HCT116 (cell line): ENCODE results near the gene YBX2. TPM values are rescaled to one million over a fixed set of nuclear protein-coding genes. Genes with fewer than 3 reads are reported as not detected.

ENCODE experiments used
- ATAC-seq: fragments of 200-7000 bp; cut with Tn5 transposase; 2 replicates; pipeline ENCODE4 v1.9.1; 2020; ENCODE audit warnings: mild to moderate bottlenecking, moderate library complexity
- BruUV-seq: library from RNA; stranded (reverse); fragments of 400-500 nt; replicated peaks from 2 replicates; lab custom pipeline; 2021; lab: Mats Ljungman, UMichigan
- CTCF ChIA-PET: fragments of 300-600 bp; sonication (Branson Sonifier 250); formaldehyde crosslinking; loops from one replicate; lab custom pipeline; 2021; ENCODE audit warnings: antibody characterized with exemption; lab: Charles Lee
- POLR2A ChIA-PET: fragments of 300-600, 350-600 bp; sonication (Branson Sonifier 250); formaldehyde crosslinking; loops from one replicate; lab custom pipeline; 2021; ENCODE audit warnings: antibody characterized with exemption; lab: Charles Lee
- RAD21 ChIA-PET, 2 experiments: fragments of 300-600 bp; sonication (Branson Sonifier 250); formaldehyde crosslinking; loops; one replicate each; lab custom pipeline; 2023; ENCODE audit warnings: low total read pairs in 2 of 2; ENCODE audit not compliant: uncharacterized antibody in 2 of 2, unreplicated experiment in 2 of 2, low non-redundant PET in 1 of 2; lab: Charles Lee
- DNase-seq: peaks from one replicate; pipeline ENCODE4 v3.0.0-alpha.2; 2010; ENCODE audit warnings: low read depth, low spot score
- H2AFZ ChIP-seq: fragments of 200-600 bp; shearing (Covaris generic), sonication (generic); 2 replicates; pipeline ENCODE4 v1.6.1; 2017; ENCODE audit warnings: low read depth, mixed run types, mixed read lengths, antibody characterized with exemption, low read length; ENCODE audit not compliant: poor library complexity, severe bottlenecking
- H3K27ac ChIP-seq: 2 replicates; pipeline ENCODE4 v1.5.1; 2012; ENCODE audit warnings: low read depth, low read length
- H3K27me3 ChIP-seq: fragments of 200-600 bp; sonication (generic); 2 replicates; pipeline ENCODE4 v1.6.1; 2016; ENCODE audit warnings: mixed run types, low read length, mixed read lengths; ENCODE audit not compliant: insufficient read depth
- H3K36me3 ChIP-seq, 2 experiments: fragments of 200-500 bp in 1 of 2; fragments of 200-600 bp in 1 of 2; sonication (Bioruptor generic) in 1 of 2; sonication (generic) in 1 of 2; 2 replicates each; pipeline versions ENCODE4 v1.5.1 to v1.6.1; 2014 to 2016; ENCODE audit warnings: low read length in 2 of 2, inconsistent platforms in 1 of 2, mixed read lengths in 1 of 2, mixed run types in 1 of 2; ENCODE audit not compliant: insufficient read depth in 2 of 2, control insufficient read depth in 1 of 2
- H3K4me1 ChIP-seq, 2 experiments: fragments of 200-600 bp in 1 of 2; sonication (generic) in 1 of 2; 2 replicates each; pipeline versions ENCODE4 v1.5.1 to v1.6.1; 2012 to 2017; ENCODE audit warnings: low read length in 2 of 2, inconsistent platforms in 1 of 2, mild to moderate bottlenecking in 1 of 2, mixed read lengths in 1 of 2, mixed run types in 1 of 2, moderate library complexity in 1 of 2; ENCODE audit not compliant: insufficient read depth in 2 of 2, control insufficient read depth in 1 of 2
- H3K4me2 ChIP-seq: fragments of 200-600 bp; sonication (generic); 2 replicates; pipeline ENCODE4 v1.6.1; 2017; ENCODE audit warnings: mixed run types, low read length, mixed read lengths
- H3K4me3 ChIP-seq, 2 experiments: fragments of 200-600 bp in 1 of 2; sonication (generic) in 1 of 2; replicated peaks in 1 of 2; 2 replicates each; pipeline ENCODE4 v1.5.1; 2011 to 2016; ENCODE audit warnings: low read length in 2 of 2, control low read depth in 1 of 2, low read depth in 1 of 2, mild to moderate bottlenecking in 1 of 2, mixed read lengths in 1 of 2, mixed run types in 1 of 2
- H3K79me2 ChIP-seq: fragments of 200-600 bp; sonication (generic); 2 replicates; pipeline ENCODE4 v1.6.1; 2017; ENCODE audit warnings: mild to moderate bottlenecking, mixed run types, low read length, moderate library complexity, mixed read lengths; ENCODE audit not compliant: insufficient read depth
- H3K9ac ChIP-seq: fragments of 200-600 bp; sonication (generic); 2 replicates; pipeline ENCODE4 v1.6.1; 2016; ENCODE audit warnings: low read length, mixed read lengths
- H3K9me2 ChIP-seq: fragments of 200-600 bp; sonication (generic), shearing (Covaris generic); 2 replicates; pipeline ENCODE4 v1.6.1; 2017; ENCODE audit warnings: mixed run types, mild to moderate bottlenecking, moderate library complexity; ENCODE audit not compliant: insufficient read depth
- H3K9me3 ChIP-seq, 2 experiments: fragments of 200-500 bp in 1 of 2; fragments of 200-600 bp in 1 of 2; sonication (Bioruptor generic) in 1 of 2; sonication (generic) in 1 of 2; 2 replicates each; pipeline ENCODE4 v1.6.1; 2014 to 2017; ENCODE audit warnings: low read length in 2 of 2, mixed read lengths in 2 of 2, inconsistent platforms in 1 of 2, low read depth in 1 of 2, mild to moderate bottlenecking in 1 of 2, mixed run types in 1 of 2, moderate library complexity in 1 of 2; ENCODE audit not compliant: control insufficient read depth in 1 of 2, insufficient read depth in 1 of 2
- H4K20me1 ChIP-seq: fragments of 200-600 bp; sonication (generic), shearing (Covaris generic); 2 replicates; pipeline ENCODE4 v1.6.1; 2017; ENCODE audit warnings: mixed run types, mild to moderate bottlenecking, moderate library complexity; ENCODE audit not compliant: insufficient read depth
- CBX3 ChIP-seq: IDR thresholded peaks from 2 replicates; pipeline ENCODE4 v1.6.1; 2012; ENCODE audit warnings: low read depth
- EGR1 ChIP-seq: IDR thresholded peaks from 2 replicates; pipeline ENCODE4 v1.6.1; 2012; ENCODE audit warnings: low read depth
- EZH2phosphoT487 ChIP-seq: fragments of 200-600 bp; IDR thresholded peaks from 2 replicates; pipeline ENCODE4 v1.6.1; 2018; ENCODE audit warnings: antibody characterized with exemption, borderline replicate concordance
- JUND ChIP-seq: IDR thresholded peaks from 2 replicates; pipeline ENCODE4 v1.6.1; 2012
- POLR2A ChIP-seq: IDR thresholded peaks from 2 replicates; pipeline ENCODE4 v1.7.0; 2011; ENCODE audit warnings: borderline replicate concordance; ENCODE audit not compliant: insufficient read depth, insufficient read length; ENCODE audit errors: extremely low read depth
- SRF ChIP-seq: IDR thresholded peaks from 2 replicates; pipeline ENCODE4 v1.6.1; 2012; ENCODE audit warnings: low read depth
- intact Hi-C: fragments of 100-400 bp; cut with micrococcal nuclease; formaldehyde crosslinking; loops from 2 replicates; pipeline ENCODE4 v1.10.0; 2022
- total RNA-seq: library from RNA; stranded (reverse); gene quantifications from one replicate; pipeline ENCODE4 v1.2.1, GENCODE V29; 2021; ENCODE audit not compliant: unreplicated experiment
- TF ChIP-seq, protein P1 (sequence below): IDR thresholded peaks from 2 replicates; pipeline ENCODE4 v1.6.1; 2012; ENCODE audit warnings: low read depth

YBX2 gene
- total RNA-seq, 1 experiment from 2014 or later: 2.3 TPM

DNA sequence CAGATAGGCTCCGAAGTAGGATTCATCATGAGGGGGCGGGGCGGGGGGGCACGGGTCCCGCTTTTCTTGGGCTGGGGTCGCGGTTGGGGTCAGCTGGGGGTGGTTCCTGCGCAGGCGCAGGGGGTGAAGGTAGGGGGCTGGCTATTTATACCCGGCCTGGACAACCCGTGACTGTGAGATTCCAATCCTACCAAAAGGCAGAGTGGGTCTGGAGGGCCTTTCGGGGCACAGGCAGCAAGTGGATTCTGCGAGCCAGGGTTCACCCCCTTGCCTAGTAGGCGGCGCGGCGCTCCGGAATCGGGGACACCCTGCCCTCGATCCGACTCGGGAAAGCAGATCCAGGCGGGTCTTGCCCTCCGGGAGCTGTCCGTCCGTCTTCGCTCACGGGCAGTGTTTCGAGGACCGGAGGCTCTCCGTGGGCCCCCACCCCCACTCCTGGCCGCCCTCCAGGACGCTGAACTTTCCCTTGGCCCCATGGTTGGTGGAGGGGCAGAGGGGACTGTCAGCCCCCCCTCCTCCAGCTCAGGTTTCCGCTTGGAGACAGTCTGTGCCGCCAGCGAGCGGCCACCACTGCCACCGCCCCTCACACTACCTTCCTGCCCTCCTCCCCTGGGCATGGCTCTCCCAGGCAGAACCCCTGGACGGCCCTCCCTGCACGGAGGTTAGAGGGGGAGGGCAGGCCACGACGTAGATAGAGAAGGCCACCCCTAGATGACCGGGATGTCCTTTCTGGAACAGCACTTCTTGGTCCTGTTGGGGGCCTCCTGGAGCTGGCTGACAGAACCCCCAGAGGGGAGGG, 12.3 kb downstream of the YBX2 start:
- no peak for ATAC-seq
- TF ChIP-seq CBX3: no peak
- TF ChIP-seq JUND: no peak
- TF ChIP-seq POLR2A: no peak
- no peak for TF ChIP-seq EZH2phosphoT487
- TF ChIP-seq, protein P1, sequence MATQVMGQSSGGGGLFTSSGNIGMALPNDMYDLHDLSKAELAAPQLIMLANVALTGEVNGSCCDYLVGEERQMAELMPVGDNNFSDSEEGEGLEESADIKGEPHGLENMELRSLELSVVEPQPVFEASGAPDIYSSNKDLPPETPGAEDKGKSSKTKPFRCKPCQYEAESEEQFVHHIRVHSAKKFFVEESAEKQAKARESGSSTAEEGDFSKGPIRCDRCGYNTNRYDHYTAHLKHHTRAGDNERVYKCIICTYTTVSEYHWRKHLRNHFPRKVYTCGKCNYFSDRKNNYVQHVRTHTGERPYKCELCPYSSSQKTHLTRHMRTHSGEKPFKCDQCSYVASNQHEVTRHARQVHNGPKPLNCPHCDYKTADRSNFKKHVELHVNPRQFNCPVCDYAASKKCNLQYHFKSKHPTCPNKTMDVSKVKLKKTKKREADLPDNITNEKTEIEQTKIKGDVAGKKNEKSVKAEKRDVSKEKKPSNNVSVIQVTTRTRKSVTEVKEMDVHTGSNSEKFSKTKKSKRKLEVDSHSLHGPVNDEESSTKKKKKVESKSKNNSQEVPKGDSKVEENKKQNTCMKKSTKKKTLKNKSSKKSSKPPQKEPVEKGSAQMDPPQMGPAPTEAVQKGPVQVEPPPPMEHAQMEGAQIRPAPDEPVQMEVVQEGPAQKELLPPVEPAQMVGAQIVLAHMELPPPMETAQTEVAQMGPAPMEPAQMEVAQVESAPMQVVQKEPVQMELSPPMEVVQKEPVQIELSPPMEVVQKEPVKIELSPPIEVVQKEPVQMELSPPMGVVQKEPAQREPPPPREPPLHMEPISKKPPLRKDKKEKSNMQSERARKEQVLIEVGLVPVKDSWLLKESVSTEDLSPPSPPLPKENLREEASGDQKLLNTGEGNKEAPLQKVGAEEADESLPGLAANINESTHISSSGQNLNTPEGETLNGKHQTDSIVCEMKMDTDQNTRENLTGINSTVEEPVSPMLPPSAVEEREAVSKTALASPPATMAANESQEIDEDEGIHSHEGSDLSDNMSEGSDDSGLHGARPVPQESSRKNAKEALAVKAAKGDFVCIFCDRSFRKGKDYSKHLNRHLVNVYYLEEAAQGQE: no peak
- no peak for TF ChIP-seq EGR1
- TF ChIP-seq SRF: no peak
- Histone ChIP-seq H3K4me1 (peaks cover 13 to 34% of the 10 kb centered on the region in 2 experiments), H2AFZ (no peak overlapping the region), H3K9me2 (no peaks in the 10 kb centered on the region), H3K9ac (peak overlapping the region; percentile 93), H3K27me3 (no peaks in the 10 kb centered on the region), H4K20me1 (no peaks in the 10 kb centered on the region), H3K36me3 (no peaks in the 10 kb centered on the region), H3K4me3 (peak overlapping the region; percentile 50 to 65), H3K4me2 (peak overlapping the region; percentile 98), H3K9me3 (no peaks in the 10 kb centered on the region), H3K79me2 (no peaks in the 10 kb centered on the region), H3K27ac (peak overlapping the region; percentile 73; the same call in 1 of the 2 replicates)
- RAD21 ChIA-PET: interaction anchor here in 1 of 2 experiments (1.5 kb wide), 1 partner anchor 14 kb away, joined by 14 read pairs; no protein-coding TSS in a partner anchor
- POLR2A ChIA-PET: interaction anchor here (0.6 to 0.8 kb wide), 3 partner anchors 17 to 259 kb away, joined by 3 read pairs; no protein-coding TSS in a partner anchor
- TSS peak; percentile 57 for BruUV-seq
- intact Hi-C loops: loop anchor here (2.0 kb wide), 1 partner anchor 19 kb away; the partner anchor contains the start of gene CLDN7
- CTCF ChIA-PET: interaction anchor here (0.6 to 2.0 kb wide), 6 partner anchors 14 to 158 kb away, joined by 3 to 38 read pairs (median 4); no protein-coding TSS in a partner anchor
- no peak for DNase-seq
